K562 (cell line): ENCODE data around the gene SKIC2. TPM values are rescaled to one million over a fixed set of nuclear protein-coding genes. Genes with fewer than 3 reads are reported as not detected.

Experiments used
- microRNA counts: library from miRNA; unstranded; fragments of <30 nt; microRNA quantifications from one replicate; lab custom pipeline; 2016
- microRNA-seq: library from miRNA; unstranded; fragments of <30 nt; microRNA quantifications from one replicate; pipeline ENCODE4, GENCODE V29; 2018; ENCODE audit warnings: borderline microRNAs expressed
- polyA plus RNA-seq, 8 experiments: library from polyadenylated mRNA; depleted of rRNA in 4 of 8; stranded (reverse) in 5 of 8; unstranded in 3 of 8; fragments of >200 nt; fragmentation: Nextera tagmentation in 2 of 8; fragmentation: Illumina TruSeq in 1 of 8; extraction: Ambion mirVana in 2 of 8; extraction: Trizol in 1 of 8; gene quantifications; 2 replicates each; pipeline versions ENCODE4 v1.2.1 to v1.2.3, GENCODE V29; 2011 to 2014; ENCODE audit warnings: inconsistent platforms in 1 of 8, missing spikeins in 1 of 8
- small RNA-seq: library from RNA; depleted of rRNA; stranded (forward); fragments of <200 nt; gene quantifications from one replicate; pipeline ENCODE3, GENCODE V24; 2014
- total RNA-seq, 7 experiments: library from RNA; depleted of rRNA in 6 of 7; stranded (reverse); fragments of >200 nt in 6 of 7; fragmentation: Illumina TruSeq in 2 of 7; extraction: Trizol in 2 of 7; gene quantifications; 2 replicates each; pipeline versions ENCODE4 v1.2.1 to v1.2.3, GENCODE V29; 2011 to 2021; ENCODE audit warnings: low replicate concordance in 1 of 7

The SKIC2 gene
- total and polyA plus RNA-seq, 9 of the 15 experiments (the other 6 are each of a cell fraction or from before 2014, with no cell fraction given), result 3.3 to 94.6 (median 38.8) TPM

MicroRNAs encoded within 50 kb of the gene (microRNA counts, 767-probe panel; counts per million panel counts)
- microRNA hsa-miR-1236 (lab: Ali Mortazavi, UCI), result not detected

Small RNA genes lying within 50 kb of the gene (microRNA-seq; reads per million reads assigned to microRNA genes)
- not detected for gene MIR1236

Small RNA genes lying within 50 kb of the gene (small RNA-seq; reads per million reads assigned to genes)
- not detected for gene AL645922.1

Other genes with a start within 250 kb of the SKIC2 start
Only the 7 nearest of the 35 such genes appear.
- gene ZBTB12, start 57.1 kb upstream of the SKIC2 start, total RNA-seq (2014; rRNA removed), result 4.6 and 9.6 TPM in 2 replicates
- 1.4 and 1.9 TPM in 2 replicates for gene ZBTB12, start 57.1 kb upstream of the SKIC2 start, total RNA-seq (2014; rRNA removed; fragmentation: Illumina TruSeq; extraction: Trizol)
- 6.3 and 7.0 TPM in 2 replicates for gene ZBTB12, start 57.1 kb upstream of the SKIC2 start, total RNA-seq (2015; rRNA removed; fragmentation: Illumina TruSeq; extraction: Trizol)
- 9.9 and 12.4 TPM in 2 replicates for gene ZBTB12, start 57.1 kb upstream of the SKIC2 start, total RNA-seq (2021)
- 2.6 and 4.1 TPM in 2 replicates for gene ZBTB12, start 57.1 kb upstream of the SKIC2 start, polyA plus RNA-seq (2011; rRNA removed)
- gene ZBTB12, start 57.1 kb upstream of the SKIC2 start, polyA plus RNA-seq (2014; fragmentation: Illumina TruSeq; extraction: Trizol), result 7.0 and 12.4 TPM in 2 replicates
- under 1 TPM in 1 of 2 experiments, not detected in 1; 0.03 TPM for gene ZBTB12, start 57.1 kb upstream of the SKIC2 start, polyA plus RNA-seq (2014; fragmentation: Nextera tagmentation; extraction: Ambion mirVana)
- 9.1 and 10.4 TPM in 2 replicates for gene ZBTB12, start 57.1 kb upstream of the SKIC2 start, polyA plus RNA-seq (2014; rRNA removed)
- gene C2, start 31.5 kb upstream of the SKIC2 start, total RNA-seq (2014; rRNA removed), result 0.05 and 0.20 TPM in 2 replicates
- gene C2, start 31.5 kb upstream of the SKIC2 start, total RNA-seq (2014; rRNA removed; fragmentation: Illumina TruSeq; extraction: Trizol), result 0.40 TPM in 1 of 2 replicates, not detected in the other
- gene C2, start 31.5 kb upstream of the SKIC2 start, total RNA-seq (2015; rRNA removed; fragmentation: Illumina TruSeq; extraction: Trizol), result 0.58 and 0.72 TPM in 2 replicates
- 1.1 and 1.2 TPM in 2 replicates for gene C2, start 31.5 kb upstream of the SKIC2 start, total RNA-seq (2021)
- gene C2, start 31.5 kb upstream of the SKIC2 start, polyA plus RNA-seq (2011; rRNA removed), result 0.38 and 0.47 TPM in 2 replicates
- gene C2, start 31.5 kb upstream of the SKIC2 start, polyA plus RNA-seq (2014; fragmentation: Illumina TruSeq; extraction: Trizol), result 0.36 and 0.40 TPM in 2 replicates
- under 1 TPM in 1 of 2 experiments, not detected in 1; 0.27 TPM for gene C2, start 31.5 kb upstream of the SKIC2 start, polyA plus RNA-seq (2014; fragmentation: Nextera tagmentation; extraction: Ambion mirVana)
- gene C2, start 31.5 kb upstream of the SKIC2 start, polyA plus RNA-seq (2014; rRNA removed), result 0.11 and 0.28 TPM in 2 replicates
- not detected in 2 replicates for gene CFB, start 13.1 kb upstream of the SKIC2 start, total RNA-seq (2014; rRNA removed)
- not detected in 2 replicates for gene CFB, start 13.1 kb upstream of the SKIC2 start, total RNA-seq (2014; rRNA removed; fragmentation: Illumina TruSeq; extraction: Trizol)
- gene CFB, start 13.1 kb upstream of the SKIC2 start, total RNA-seq (2015; rRNA removed; fragmentation: Illumina TruSeq; extraction: Trizol), result 0.22 TPM in 1 of 2 replicates, not detected in the other
- gene CFB, start 13.1 kb upstream of the SKIC2 start, total RNA-seq (2021), result 0.91 and 1.1 TPM in 2 replicates
- gene CFB, start 13.1 kb upstream of the SKIC2 start, polyA plus RNA-seq (2011; rRNA removed), result 0.20 and 0.21 TPM in 2 replicates
- gene CFB, start 13.1 kb upstream of the SKIC2 start, polyA plus RNA-seq (2014; fragmentation: Illumina TruSeq; extraction: Trizol), result 0.17 TPM in 1 of 2 replicates, not detected in the other
- gene CFB, start 13.1 kb upstream of the SKIC2 start, polyA plus RNA-seq (2014; fragmentation: Nextera tagmentation; extraction: Ambion mirVana), result under 1 TPM; 0.08 to 0.38 TPM
- gene CFB, start 13.1 kb upstream of the SKIC2 start, polyA plus RNA-seq (2014; rRNA removed), result 0.16 TPM in 1 of 2 replicates, not detected in the other
- 130 and 139 TPM in 2 replicates for gene NELFE, start 204 bp upstream of the SKIC2 start, total RNA-seq (2014; rRNA removed)
- gene NELFE, start 204 bp upstream of the SKIC2 start, total RNA-seq (2014; rRNA removed; fragmentation: Illumina TruSeq; extraction: Trizol), result 76.2 and 86.2 TPM in 2 replicates
- 108 and 110 TPM in 2 replicates for gene NELFE, start 204 bp upstream of the SKIC2 start, total RNA-seq (2015; rRNA removed; fragmentation: Illumina TruSeq; extraction: Trizol)
- gene NELFE, start 204 bp upstream of the SKIC2 start, total RNA-seq (2021), result 87.6 and 91.5 TPM in 2 replicates
- 63.9 and 79.5 TPM in 2 replicates for gene NELFE, start 204 bp upstream of the SKIC2 start, polyA plus RNA-seq (2011; rRNA removed)
- 148 and 154 TPM in 2 replicates for gene NELFE, start 204 bp upstream of the SKIC2 start, polyA plus RNA-seq (2014; fragmentation: Illumina TruSeq; extraction: Trizol)
- 10 to 100 TPM; 15.2 to 18.1 TPM for gene NELFE, start 204 bp upstream of the SKIC2 start, polyA plus RNA-seq (2014; fragmentation: Nextera tagmentation; extraction: Ambion mirVana)
- gene NELFE, start 204 bp upstream of the SKIC2 start, polyA plus RNA-seq (2014; rRNA removed), result 143 and 157 TPM in 2 replicates
- 29.0 and 31.1 TPM in 2 replicates for gene DXO, start 13.0 kb downstream of the SKIC2 start, total RNA-seq (2014; rRNA removed)
- gene DXO, start 13.0 kb downstream of the SKIC2 start, total RNA-seq (2014; rRNA removed; fragmentation: Illumina TruSeq; extraction: Trizol), result 9.3 and 13.1 TPM in 2 replicates
- gene DXO, start 13.0 kb downstream of the SKIC2 start, total RNA-seq (2015; rRNA removed; fragmentation: Illumina TruSeq; extraction: Trizol), result 18.6 and 19.4 TPM in 2 replicates
- 27.6 and 28.5 TPM in 2 replicates for gene DXO, start 13.0 kb downstream of the SKIC2 start, total RNA-seq (2021)
- gene DXO, start 13.0 kb downstream of the SKIC2 start, polyA plus RNA-seq (2011; rRNA removed), result 11.9 and 25.1 TPM in 2 replicates
- gene DXO, start 13.0 kb downstream of the SKIC2 start, polyA plus RNA-seq (2014; fragmentation: Illumina TruSeq; extraction: Trizol), result 30.4 and 31.8 TPM in 2 replicates
- gene DXO, start 13.0 kb downstream of the SKIC2 start, polyA plus RNA-seq (2014; fragmentation: Nextera tagmentation; extraction: Ambion mirVana), result 1 to 10 TPM; 6.4 to 7.3 TPM
- 31.9 and 35.1 TPM in 2 replicates for gene DXO, start 13.0 kb downstream of the SKIC2 start, polyA plus RNA-seq (2014; rRNA removed)
- 4.6 and 6.4 TPM in 2 replicates for gene C4A, start 22.9 kb downstream of the SKIC2 start, total RNA-seq (2014; rRNA removed)
- gene C4A, start 22.9 kb downstream of the SKIC2 start, total RNA-seq (2014; rRNA removed; fragmentation: Illumina TruSeq; extraction: Trizol), result 2.2 and 3.5 TPM in 2 replicates
- 6.6 and 6.9 TPM in 2 replicates for gene C4A, start 22.9 kb downstream of the SKIC2 start, total RNA-seq (2015; rRNA removed; fragmentation: Illumina TruSeq; extraction: Trizol)
- gene C4A, start 22.9 kb downstream of the SKIC2 start, total RNA-seq (2021), result 7.6 and 9.3 TPM in 2 replicates
- 7.2 and 14.8 TPM in 2 replicates for gene C4A, start 22.9 kb downstream of the SKIC2 start, polyA plus RNA-seq (2011; rRNA removed)
- gene C4A, start 22.9 kb downstream of the SKIC2 start, polyA plus RNA-seq (2014; fragmentation: Illumina TruSeq; extraction: Trizol), result 5.0 and 6.5 TPM in 2 replicates
- gene C4A, start 22.9 kb downstream of the SKIC2 start, polyA plus RNA-seq (2014; fragmentation: Nextera tagmentation; extraction: Ambion mirVana), result under 1 TPM; 0.27 to 0.50 TPM
- gene C4A, start 22.9 kb downstream of the SKIC2 start, polyA plus RNA-seq (2014; rRNA removed), result 6.1 and 7.2 TPM in 2 replicates
- 4.9 and 6.0 TPM in 2 replicates for gene C4B, start 55.6 kb downstream of the SKIC2 start, total RNA-seq (2014; rRNA removed)
- 2.4 and 3.3 TPM in 2 replicates for gene C4B, start 55.6 kb downstream of the SKIC2 start, total RNA-seq (2014; rRNA removed; fragmentation: Illumina TruSeq; extraction: Trizol)
- 7.0 and 7.4 TPM in 2 replicates for gene C4B, start 55.6 kb downstream of the SKIC2 start, total RNA-seq (2015; rRNA removed; fragmentation: Illumina TruSeq; extraction: Trizol)
- gene C4B, start 55.6 kb downstream of the SKIC2 start, total RNA-seq (2021), result 8.5 and 8.8 TPM in 2 replicates
- gene C4B, start 55.6 kb downstream of the SKIC2 start, polyA plus RNA-seq (2011; rRNA removed), result 7.4 and 14.4 TPM in 2 replicates
- 5.4 and 7.2 TPM in 2 replicates for gene C4B, start 55.6 kb downstream of the SKIC2 start, polyA plus RNA-seq (2014; fragmentation: Illumina TruSeq; extraction: Trizol)
- gene C4B, start 55.6 kb downstream of the SKIC2 start, polyA plus RNA-seq (2014; fragmentation: Nextera tagmentation; extraction: Ambion mirVana), result under 1 TPM; 0.32 to 0.52 TPM
- 6.0 and 6.9 TPM in 2 replicates for gene C4B, start 55.6 kb downstream of the SKIC2 start, polyA plus RNA-seq (2014; rRNA removed)